Activated naive CD4-positive, alpha-beta T cell treated with anti-CD3 and anti-CD28 coated beads, Interleukin-2, amount 50 U/mL, for 24 hours (primary cell): ENCODE results near the gene PTPRM.
A peak's percentile ranks its signal among the peaks of the same experiment; 100 is the strongest.

Experiments
- H3K27ac Mint-ChIP-seq: one replicate; pipeline ENCODE4 v1.8.0; 2021; ENCODE audit warnings: mild to moderate bottlenecking, mixed read lengths
- H3K27me3 Mint-ChIP-seq: one replicate; pipeline ENCODE4 v1.8.0; 2021; ENCODE audit warnings: mixed read lengths
- H3K36me3 Mint-ChIP-seq: one replicate; pipeline ENCODE4 v1.8.0; 2021; ENCODE audit warnings: mixed read lengths
- H3K4me1 Mint-ChIP-seq: one replicate; pipeline ENCODE4 v1.8.0; 2021; ENCODE audit warnings: mixed read lengths
- H3K4me3 Mint-ChIP-seq: one replicate; pipeline ENCODE4 v1.8.0; 2021; ENCODE audit warnings: mild to moderate bottlenecking, mixed read lengths
- H3K9me3 Mint-ChIP-seq: one replicate; pipeline ENCODE4 v1.8.0; 2021; ENCODE audit warnings: mixed read lengths

The PTPRM gene

DNA sequence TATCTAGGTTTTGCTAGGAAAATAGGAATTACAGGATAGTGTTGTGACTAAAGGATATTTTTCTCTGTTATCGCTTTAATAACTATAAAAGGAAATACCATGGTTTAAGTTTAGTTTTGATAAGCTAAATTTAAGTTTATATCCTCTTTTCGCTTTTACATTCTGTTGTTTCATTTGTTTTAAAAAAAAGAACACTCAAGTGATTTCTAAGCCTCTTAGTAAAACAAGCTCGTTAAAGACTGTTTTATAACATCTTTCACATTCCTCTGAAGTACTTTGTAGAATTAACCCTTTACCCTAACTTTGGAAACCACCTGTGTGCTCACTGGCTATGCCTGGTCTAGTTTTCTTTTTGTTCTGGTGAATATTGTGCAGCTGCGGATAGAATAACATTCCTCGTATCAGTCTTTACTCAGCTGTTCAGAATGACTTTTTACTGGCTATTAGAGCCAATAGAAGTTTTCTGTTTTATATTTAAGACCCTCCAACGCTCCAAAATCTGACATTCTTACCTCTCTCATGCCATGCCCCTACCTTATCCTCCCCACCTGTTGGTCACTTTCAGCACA, 183.1 kb downstream of the PTPRM start:
- Mint-ChIP-seq H3K36me3 (no peaks in the 10 kb centered on the region), H3K27me3 (no peaks in the 10 kb centered on the region), H3K4me1 (no peaks in the 10 kb centered on the region), H3K27ac (no peak overlapping the region), H3K9me3 (peaks cover 13% of the 10 kb centered on the region), H3K4me3 (no peak overlapping the region)

DNA sequence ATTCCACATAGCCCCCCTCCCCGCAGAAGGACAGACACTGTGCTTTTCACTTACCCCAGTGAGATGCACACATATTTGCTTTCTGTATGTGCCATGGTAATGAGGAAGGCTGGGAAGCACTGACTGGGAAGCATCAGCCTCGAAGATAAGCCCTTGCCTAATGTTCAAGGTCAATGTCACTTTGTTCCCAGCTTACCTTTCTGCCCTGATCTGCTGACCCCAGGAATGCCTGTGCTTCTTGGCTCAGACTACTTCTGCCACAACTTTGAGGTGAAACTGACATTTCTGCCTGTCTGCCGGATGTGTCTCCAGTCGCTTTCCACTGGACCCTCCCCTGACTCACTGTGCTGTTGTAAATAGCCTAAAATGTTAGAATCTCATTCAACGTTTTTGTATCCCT, 183.8 kb downstream of the PTPRM start:
- no peaks in the 10 kb centered on the region for H3K36me3 Mint-ChIP-seq
- H3K27me3 Mint-ChIP-seq = no peaks in the 10 kb centered on the region
- H3K4me1 Mint-ChIP-seq = no peaks in the 10 kb centered on the region
- H3K9me3 Mint-ChIP-seq = peaks cover 5% of the 10 kb centered on the region
- no peak overlapping the region for H3K4me3 Mint-ChIP-seq
- H3K27ac Mint-ChIP-seq = no peak overlapping the region

DNA sequence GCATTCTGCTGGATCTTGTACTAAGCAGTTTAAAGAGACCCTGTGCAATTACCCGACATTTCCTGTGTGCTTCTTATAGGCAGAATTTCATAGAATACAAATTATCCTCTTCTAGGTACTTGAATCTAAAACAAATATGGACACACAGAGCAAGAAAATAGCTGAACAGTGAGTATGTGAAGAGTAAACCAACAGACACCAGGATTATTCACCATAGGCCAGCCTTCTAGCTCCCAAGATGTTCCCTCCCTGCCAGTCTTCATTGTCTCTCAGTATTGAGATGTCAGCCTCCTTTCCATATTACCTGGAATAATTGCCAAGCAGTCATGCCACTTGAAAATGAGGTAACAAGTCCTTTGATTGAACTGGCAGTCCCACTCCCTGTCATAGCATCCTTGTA, 187.1 kb downstream of the PTPRM start:
- Mint-ChIP-seq H3K27ac (no peak overlapping the region), H3K27me3 (no peaks in the 10 kb centered on the region), H3K9me3 (peaks cover 12% of the 10 kb centered on the region), H3K4me1 (no peaks in the 10 kb centered on the region), H3K36me3 (no peaks in the 10 kb centered on the region), H3K4me3 (no peak overlapping the region)

DNA sequence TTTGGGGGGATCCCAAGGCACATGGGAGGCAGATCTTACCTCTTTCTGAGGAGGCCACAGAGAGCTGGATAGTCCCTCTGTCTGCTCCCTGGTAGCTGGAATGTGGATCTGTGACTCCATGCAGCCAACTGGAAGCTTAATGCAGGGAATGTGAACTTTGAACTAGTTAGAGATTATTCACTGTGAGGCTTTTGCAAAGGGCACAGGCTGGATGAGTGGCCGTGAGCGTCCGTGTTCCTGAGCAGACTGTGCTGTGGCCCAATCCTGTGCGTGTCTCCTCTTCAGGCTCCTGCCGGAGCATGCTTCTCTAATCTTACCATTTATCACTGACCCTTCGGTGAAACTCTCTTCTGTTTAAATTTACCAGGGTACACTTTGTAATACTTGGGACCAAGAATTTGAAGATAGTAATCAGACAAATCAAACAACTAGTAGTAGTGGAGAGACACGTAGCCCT, 187.6 kb downstream of the PTPRM start:
- Mint-ChIP-seq H3K27ac (peak overlapping the region; percentile 14), H3K27me3 (no peaks in the 10 kb centered on the region), H3K4me3 (no peak overlapping the region), H3K4me1 (no peaks in the 10 kb centered on the region), H3K9me3 (peaks cover 12% of the 10 kb centered on the region), H3K36me3 (no peaks in the 10 kb centered on the region)

DNA sequence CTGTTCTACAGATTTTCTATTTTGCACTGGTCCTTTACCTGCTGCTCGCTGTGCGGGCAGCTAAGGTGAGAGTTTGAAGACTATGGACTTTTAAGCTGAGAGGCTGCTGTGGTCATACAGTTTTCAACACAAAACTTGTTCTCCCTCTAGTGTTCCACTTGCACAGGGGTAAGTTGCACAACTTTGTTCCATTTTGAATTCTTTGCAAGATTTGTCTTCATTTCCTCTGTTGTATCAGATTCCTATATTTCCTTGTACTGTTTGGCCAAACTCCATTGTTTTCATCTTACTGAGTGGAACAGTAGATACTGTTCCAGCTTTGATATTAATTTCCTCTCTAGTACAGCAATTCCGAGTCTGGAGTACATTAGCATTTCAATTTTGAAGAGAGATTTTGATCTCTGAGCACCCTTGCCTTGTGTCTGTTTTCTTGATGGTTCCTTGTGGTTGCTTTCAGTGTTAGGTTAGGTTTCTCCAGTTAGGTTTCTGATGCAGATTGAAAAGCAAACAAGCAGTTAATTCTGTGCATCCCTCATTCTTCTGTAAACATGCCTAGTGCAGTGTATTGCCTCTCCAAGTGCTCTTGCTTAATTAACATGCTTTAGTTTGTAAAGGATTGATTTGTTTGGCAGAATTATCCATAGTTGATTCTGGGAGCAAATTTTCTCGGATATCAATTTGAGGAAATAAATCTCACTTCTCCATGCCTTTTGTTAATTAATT, 188.8 kb downstream of the PTPRM start:
- Mint-ChIP-seq H3K4me1 (no peaks in the 10 kb centered on the region), H3K27ac (no peak overlapping the region)

DNA sequence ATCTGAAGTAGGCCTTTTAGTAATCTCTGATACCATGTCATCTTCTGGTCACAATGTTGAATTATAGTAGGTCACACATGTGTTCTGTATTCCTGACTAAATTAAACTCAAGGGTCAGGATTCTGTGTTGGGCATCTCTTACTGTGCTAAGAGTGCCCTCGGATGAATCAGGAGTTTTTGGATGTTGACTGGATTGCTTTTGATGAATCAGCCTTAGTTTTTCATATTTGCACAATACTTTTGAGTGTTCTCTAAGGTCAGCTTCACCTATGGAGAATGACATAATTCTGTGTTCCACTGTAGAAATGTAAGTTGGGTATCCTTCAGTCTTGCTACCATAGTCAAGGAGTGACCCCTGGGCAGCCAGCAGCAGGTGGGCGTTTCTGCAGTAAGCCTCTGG, 190.1 kb downstream of the PTPRM start:
- Mint-ChIP-seq H3K27me3 (no peaks in the 10 kb centered on the region), H3K4me1 (no peaks in the 10 kb centered on the region), H3K9me3 (peaks cover 12% of the 10 kb centered on the region), H3K27ac (no peak overlapping the region), H3K36me3 (no peaks in the 10 kb centered on the region), H3K4me3 (no peak overlapping the region)

More for the DNA sequence above, 188.8 kb downstream of the PTPRM start:
- peaks cover 12% of the 10 kb centered on the region for H3K9me3 Mint-ChIP-seq
- no peaks in the 10 kb centered on the region for H3K36me3 Mint-ChIP-seq
- no peaks in the 10 kb centered on the region for H3K27me3 Mint-ChIP-seq
- H3K4me3 Mint-ChIP-seq = no peak overlapping the region

DNA sequence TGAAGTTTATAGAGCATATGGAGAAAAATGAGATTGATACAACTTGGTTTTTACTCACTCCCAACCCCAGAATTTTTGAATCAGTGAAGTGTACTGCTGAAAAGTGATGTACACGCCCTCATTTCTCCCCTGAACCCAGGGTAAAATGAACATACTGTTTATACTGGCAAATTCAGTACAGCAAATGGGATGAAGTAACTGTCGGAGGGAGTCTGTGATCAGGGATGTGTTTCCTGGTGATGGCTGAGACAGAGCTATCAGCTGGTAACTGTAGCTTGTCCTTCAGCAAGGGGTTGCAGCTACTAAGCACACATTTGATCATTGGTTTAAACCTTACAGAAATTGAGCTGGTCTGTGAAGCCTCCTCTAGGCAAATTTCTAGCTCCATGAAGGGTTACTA, 191.6 kb downstream of the PTPRM start:
- Mint-ChIP-seq H3K4me3 (no peak overlapping the region), H3K27ac (no peak overlapping the region), H3K36me3 (no peaks in the 10 kb centered on the region), H3K4me1 (no peaks in the 10 kb centered on the region), H3K9me3 (peaks cover 12% of the 10 kb centered on the region), H3K27me3 (no peaks in the 10 kb centered on the region)

DNA sequence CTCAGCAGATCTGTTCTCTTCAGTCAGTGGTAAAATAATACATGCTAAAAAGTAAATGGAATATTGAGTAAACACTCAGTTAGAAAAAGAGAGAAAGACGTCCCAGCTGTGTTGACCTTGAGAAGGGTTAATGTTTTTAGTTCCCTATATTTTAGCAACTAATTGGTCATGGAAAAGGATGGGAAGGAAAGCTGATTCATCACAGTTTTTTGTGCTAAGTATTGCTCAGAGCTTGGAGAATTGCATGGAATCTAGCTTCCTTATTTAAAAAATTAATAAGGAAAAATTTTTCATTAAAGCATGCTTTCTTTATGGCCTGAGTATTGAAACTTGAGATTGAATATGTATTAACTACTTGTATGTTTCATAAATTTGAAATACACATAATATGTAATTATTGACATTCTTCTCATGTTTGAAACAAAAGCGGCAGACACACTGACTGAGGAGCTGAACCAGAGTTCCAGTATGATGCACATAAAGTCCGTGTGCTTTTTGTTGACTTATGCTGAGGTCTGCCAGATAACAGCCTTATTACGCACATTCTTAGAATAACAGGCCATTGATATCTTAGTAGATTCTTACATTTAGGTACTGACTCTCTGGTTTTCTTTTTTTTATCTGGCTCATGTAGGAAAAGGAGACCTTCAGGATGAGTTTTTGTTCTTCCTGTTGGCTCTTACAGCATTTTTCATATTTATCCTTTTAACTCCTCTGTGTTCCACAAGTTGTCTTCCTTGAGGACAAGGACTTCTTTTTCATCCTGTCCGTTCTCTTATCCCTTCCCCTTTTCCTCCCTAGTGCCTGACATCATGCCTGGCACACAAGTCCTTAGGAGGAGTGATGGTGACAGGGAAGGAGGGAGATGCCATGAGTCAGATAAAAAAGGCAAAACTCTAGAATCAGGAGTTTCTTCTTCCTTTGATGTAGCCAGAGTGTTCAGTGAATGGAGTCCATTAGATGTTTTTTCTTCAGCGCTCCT, 194.1 kb downstream of the PTPRM start:
- peaks cover 12% of the 10 kb centered on the region for H3K9me3 Mint-ChIP-seq
- no peak overlapping the region for H3K27ac Mint-ChIP-seq
- no peaks in the 10 kb centered on the region for H3K36me3 Mint-ChIP-seq
- H3K4me1 Mint-ChIP-seq = no peaks in the 10 kb centered on the region
- H3K27me3 Mint-ChIP-seq = peaks cover 1% of the 10 kb centered on the region
- H3K4me3 Mint-ChIP-seq = no peak overlapping the region

DNA sequence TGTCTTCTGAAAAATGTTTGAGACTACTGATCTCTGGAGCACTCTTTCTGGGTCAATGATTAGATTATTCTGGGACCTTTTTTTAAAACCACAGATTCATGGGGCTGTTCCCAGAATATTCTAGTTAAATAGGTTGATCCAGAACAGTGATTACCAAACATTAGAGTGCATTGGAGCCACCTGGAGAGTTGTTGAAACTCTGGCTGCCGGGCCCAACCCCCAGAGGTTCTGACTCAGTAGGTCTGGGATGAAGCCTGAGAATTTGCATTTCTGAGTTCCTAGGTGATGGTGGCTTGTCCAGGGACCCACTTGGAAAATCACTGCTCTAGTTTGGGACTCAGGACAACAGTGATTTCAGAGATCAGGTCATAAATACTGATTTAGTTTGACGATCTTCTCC, 197.3 kb downstream of the PTPRM start:
- Mint-ChIP-seq H3K4me3 (no peak overlapping the region), H3K4me1 (no peaks in the 10 kb centered on the region), H3K36me3 (no peaks in the 10 kb centered on the region), H3K9me3 (no peaks in the 10 kb centered on the region), H3K27me3 (peaks cover 1% of the 10 kb centered on the region), H3K27ac (no peak overlapping the region)

DNA sequence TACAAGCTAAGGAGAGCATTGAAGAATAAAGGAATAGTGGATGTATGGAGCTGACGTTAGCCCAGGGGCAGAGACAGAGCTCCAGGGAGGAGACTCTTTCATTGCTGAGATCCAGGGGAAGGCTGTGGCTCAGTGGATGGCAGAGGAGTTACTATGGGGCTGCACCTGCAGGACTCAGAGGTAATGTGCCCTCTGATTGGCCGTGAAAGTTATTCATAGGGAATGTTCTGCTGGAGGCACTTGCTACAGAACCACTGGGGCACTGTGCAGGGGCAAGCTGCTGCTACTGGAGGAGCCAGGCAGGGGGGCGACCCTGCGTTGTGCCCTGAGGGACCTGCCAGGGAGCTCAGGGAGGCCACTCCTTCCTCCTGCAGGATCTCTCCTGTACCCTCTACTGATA, 199.2 kb downstream of the PTPRM start:
- no peaks in the 10 kb centered on the region for H3K9me3 Mint-ChIP-seq
- H3K4me3 Mint-ChIP-seq = no peak overlapping the region
- H3K36me3 Mint-ChIP-seq = no peaks in the 10 kb centered on the region
- peaks cover 1% of the 10 kb centered on the region for H3K27me3 Mint-ChIP-seq
- no peak overlapping the region for H3K27ac Mint-ChIP-seq
- H3K4me1 Mint-ChIP-seq = no peaks in the 10 kb centered on the region

DNA sequence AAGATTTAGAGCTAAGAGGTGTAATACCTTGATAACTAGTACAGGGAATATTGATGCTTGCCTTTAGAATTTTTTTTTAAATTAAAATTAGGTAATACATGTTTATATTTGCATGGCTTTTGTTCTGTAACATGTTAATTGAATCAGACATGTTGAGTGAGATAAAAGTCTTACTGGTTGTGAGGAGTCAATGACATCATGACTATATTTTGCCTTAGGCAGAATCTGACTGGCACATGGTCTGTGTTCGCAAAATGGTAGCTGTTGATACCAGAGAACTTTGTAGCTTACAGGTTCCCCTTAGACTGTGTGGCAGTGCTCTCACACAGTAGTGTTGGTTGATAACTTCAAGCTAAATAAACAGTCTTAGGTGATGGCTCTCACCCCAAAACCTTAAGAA, 199.7 kb downstream of the PTPRM start:
- Mint-ChIP-seq H3K4me3 (no peak overlapping the region), H3K4me1 (no peaks in the 10 kb centered on the region), H3K27ac (no peak overlapping the region), H3K36me3 (no peaks in the 10 kb centered on the region), H3K9me3 (no peaks in the 10 kb centered on the region), H3K27me3 (peaks cover 1% of the 10 kb centered on the region)

DNA sequence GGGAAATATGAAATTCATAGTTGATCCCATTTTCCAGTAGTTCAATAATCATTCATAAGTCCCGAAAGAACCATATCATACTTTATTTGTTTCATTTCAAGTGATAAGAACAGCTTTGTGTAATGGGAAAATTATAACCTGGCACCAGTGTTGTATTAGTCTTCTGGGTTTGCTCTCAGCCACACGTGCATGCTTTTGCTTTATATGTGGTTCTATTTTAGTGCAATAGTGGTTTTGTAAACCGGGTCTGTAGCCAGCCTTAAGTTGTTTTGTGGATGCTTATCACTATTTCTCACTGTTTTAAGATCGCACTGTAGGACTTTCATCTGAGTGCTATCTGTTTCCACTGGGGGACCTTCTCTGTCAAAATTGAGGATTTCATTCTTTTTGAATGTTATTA, 203.8 kb downstream of the PTPRM start:
- Mint-ChIP-seq H3K4me3 (no peak overlapping the region), H3K27ac (no peak overlapping the region), H3K27me3 (no peaks in the 10 kb centered on the region), H3K9me3 (peaks cover 5% of the 10 kb centered on the region), H3K4me1 (no peaks in the 10 kb centered on the region), H3K36me3 (no peaks in the 10 kb centered on the region)

DNA sequence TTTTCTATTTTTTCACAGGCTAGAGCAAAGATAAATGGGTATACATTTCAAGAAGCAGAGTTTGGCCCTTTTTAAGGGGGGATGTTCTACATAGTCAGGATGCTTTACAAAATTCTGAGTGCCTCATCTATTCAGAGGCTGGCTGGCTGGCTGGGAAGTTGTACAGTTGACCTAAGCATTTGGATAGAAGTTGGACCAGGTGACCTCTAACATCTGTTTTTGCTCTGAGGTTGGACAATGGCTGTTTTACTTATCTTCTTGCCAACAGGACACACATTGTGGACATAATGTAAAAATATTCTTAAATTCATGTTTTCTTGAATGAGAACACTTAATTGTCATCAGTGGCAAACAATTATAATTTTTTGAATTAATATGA, 205.4 kb downstream of the PTPRM start:
- Mint-ChIP-seq H3K27ac (no peak overlapping the region), H3K27me3 (no peaks in the 10 kb centered on the region), H3K4me3 (no peak overlapping the region), H3K4me1 (no peaks in the 10 kb centered on the region), H3K9me3 (peaks cover 5% of the 10 kb centered on the region), H3K36me3 (no peaks in the 10 kb centered on the region)

DNA sequence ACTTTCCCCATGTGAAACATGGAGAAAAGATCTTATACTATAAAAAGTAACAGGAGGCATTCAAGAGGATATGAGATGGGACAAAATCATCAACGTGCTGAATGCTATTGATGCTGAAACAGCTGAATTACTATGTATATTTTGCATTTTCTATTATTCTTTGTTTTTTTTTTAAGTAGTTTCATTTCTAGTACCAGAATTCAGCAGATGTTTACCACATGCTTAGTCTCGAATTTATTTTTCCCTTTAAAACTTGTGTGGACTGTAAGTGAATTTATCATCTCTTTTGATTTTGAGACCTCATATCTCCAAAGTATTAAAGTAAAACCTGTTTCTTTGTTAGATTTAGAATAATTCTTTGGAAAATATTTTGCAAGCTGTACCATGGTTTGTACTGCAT, 205.8 kb downstream of the PTPRM start:
- Mint-ChIP-seq H3K4me3 (no peak overlapping the region), H3K27me3 (no peaks in the 10 kb centered on the region), H3K36me3 (no peaks in the 10 kb centered on the region), H3K4me1 (no peaks in the 10 kb centered on the region), H3K27ac (no peak overlapping the region), H3K9me3 (peaks cover 5% of the 10 kb centered on the region)

DNA sequence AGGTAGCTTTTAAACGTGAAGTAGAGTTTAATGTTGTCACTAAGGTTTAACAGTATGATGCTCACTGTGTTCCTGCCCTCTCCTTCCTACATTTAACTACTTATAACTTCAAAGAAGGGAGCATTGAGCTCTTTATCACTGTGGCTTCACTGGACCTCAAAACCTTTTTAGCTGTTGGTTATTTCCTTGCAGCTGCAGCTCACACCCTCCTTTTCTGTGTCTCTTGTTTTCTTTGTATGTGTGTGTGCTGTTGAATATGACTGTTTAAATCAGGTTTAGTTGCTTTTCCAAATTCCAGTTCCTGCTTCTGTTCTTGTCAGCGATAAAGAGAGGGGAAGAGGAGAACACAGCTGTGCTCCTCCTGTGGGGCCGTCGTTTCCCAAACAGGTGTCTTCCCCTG, 208.0 kb downstream of the PTPRM start:
- H3K9me3 Mint-ChIP-seq = peaks cover 5% of the 10 kb centered on the region
- no peaks in the 10 kb centered on the region for H3K4me1 Mint-ChIP-seq

DNA sequence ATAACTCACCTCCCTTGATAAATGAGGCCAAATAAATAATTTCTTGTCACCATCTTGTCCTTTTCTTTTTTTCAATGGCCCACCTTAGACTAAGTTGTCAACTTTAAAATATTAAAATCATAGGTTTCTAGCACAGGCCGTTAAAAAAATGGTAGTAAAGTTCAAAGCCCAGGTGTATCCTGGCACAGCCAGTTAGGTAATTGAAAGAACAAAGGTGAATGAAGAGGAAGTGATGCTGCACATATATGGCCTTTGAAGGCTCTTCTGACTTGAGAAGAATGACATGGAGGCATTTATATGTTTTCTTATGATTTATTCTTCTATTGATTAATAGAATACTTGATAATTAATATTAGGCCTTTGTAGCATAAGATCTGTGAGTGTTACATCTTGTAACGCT, 208.7 kb downstream of the PTPRM start:
- Mint-ChIP-seq H3K27ac (no peak overlapping the region), H3K27me3 (peaks cover 1% of the 10 kb centered on the region), H3K9me3 (peaks cover 5% of the 10 kb centered on the region), H3K36me3 (no peaks in the 10 kb centered on the region), H3K4me1 (no peaks in the 10 kb centered on the region), H3K4me3 (no peak overlapping the region)

More for the DNA sequence above, 208.0 kb downstream of the PTPRM start:
- H3K27me3 Mint-ChIP-seq = no peaks in the 10 kb centered on the region
- H3K36me3 Mint-ChIP-seq = no peaks in the 10 kb centered on the region
- no peak overlapping the region for H3K27ac Mint-ChIP-seq
- no peak overlapping the region for H3K4me3 Mint-ChIP-seq
